ENCODE results near the gene ARMC8.

ARMC8 gene

DNA sequence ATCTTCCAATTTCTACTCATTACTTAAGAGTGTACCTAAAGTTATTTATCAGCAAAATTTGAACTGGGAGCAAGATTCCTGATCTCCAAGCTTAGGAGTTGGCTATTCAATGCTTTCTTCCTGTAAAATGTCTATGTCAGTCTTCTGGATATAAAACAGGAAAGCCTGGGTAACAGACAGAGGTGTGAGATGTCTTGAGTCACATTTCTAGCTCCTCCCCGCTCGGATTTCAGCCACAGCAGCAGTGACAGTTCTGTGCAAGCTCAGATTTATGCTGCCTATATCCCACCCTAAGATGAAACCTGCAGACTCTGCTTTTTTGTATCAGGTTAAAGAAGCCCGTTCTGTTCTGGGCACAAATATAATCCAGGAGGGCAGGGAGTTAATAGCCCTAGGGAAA is 2.1 kb upstream of the ARMC8 start:
- FAIRE-seq (no peak), DNase-seq (ENCODE audit: insufficient read length, low spot score) (no peak)
- TF ChIP-seq, protein P1, sequence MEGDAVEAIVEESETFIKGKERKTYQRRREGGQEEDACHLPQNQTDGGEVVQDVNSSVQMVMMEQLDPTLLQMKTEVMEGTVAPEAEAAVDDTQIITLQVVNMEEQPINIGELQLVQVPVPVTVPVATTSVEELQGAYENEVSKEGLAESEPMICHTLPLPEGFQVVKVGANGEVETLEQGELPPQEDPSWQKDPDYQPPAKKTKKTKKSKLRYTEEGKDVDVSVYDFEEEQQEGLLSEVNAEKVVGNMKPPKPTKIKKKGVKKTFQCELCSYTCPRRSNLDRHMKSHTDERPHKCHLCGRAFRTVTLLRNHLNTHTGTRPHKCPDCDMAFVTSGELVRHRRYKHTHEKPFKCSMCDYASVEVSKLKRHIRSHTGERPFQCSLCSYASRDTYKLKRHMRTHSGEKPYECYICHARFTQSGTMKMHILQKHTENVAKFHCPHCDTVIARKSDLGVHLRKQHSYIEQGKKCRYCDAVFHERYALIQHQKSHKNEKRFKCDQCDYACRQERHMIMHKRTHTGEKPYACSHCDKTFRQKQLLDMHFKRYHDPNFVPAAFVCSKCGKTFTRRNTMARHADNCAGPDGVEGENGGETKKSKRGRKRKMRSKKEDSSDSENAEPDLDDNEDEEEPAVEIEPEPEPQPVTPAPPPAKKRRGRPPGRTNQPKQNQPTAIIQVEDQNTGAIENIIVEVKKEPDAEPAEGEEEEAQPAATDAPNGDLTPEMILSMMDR (IDR thresholded peaks at IDR 0.05; ENCODE audit: insufficient read depth, missing control alignments), result no peak

DNA sequence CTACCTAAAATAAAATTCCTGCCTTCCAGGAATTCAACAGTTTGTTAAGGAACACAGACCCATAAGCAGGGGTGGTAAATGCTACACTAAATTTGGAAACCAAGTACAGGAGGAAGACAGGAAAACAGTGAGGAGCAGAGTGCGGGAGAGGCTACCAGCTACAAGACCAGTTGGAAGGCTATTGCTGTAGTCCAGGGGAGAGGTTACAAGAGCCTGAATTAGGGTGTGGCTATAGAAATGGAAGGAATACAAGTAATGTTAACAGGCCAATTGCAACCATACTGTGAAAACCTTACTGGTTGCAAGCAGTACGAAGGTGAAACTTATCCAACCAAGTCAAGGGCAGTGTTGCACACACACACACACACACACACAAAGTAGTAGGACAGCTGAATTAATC is 880 bp upstream of the ARMC8 start:
- no peak for FAIRE-seq
- no peak for DNase-seq (ENCODE audit: insufficient read length, low spot score)

DNA sequence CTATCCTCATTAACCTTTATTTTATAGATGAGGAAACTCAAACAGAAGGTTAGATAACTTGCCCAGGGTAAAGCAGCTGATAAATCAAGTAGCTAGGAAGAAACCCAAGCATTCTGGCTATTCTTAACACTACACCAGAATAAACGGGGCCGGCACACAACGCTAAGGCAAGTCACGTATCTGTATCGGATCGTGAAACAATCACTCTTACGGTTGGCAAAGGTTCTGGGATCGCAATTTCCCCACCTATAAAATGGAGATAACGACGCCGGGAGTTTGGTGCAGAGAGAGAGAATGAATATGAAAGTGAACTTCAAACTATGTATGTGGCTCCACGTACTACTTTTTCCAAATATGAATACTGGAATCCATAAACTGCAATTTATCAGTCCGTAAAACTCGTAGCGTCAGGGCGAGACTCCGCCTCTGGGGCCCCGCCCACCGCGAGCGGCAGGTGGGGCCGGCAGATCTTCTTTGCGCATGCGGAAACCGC is 252 bp upstream of the ARMC8 start:
- FAIRE-seq, result no peak
- DNase-seq (ENCODE audit: insufficient read length, low spot score), result no peak
- TF ChIP-seq, protein P1 (IDR thresholded peaks at IDR 0.05; ENCODE audit: insufficient read depth, missing control alignments), result no peak

More for the DNA sequence above, 880 bp upstream of the ARMC8 start:
- TF ChIP-seq, protein P1 (IDR thresholded peaks at IDR 0.05; ENCODE audit: insufficient read depth, missing control alignments), result no peak

DNA sequence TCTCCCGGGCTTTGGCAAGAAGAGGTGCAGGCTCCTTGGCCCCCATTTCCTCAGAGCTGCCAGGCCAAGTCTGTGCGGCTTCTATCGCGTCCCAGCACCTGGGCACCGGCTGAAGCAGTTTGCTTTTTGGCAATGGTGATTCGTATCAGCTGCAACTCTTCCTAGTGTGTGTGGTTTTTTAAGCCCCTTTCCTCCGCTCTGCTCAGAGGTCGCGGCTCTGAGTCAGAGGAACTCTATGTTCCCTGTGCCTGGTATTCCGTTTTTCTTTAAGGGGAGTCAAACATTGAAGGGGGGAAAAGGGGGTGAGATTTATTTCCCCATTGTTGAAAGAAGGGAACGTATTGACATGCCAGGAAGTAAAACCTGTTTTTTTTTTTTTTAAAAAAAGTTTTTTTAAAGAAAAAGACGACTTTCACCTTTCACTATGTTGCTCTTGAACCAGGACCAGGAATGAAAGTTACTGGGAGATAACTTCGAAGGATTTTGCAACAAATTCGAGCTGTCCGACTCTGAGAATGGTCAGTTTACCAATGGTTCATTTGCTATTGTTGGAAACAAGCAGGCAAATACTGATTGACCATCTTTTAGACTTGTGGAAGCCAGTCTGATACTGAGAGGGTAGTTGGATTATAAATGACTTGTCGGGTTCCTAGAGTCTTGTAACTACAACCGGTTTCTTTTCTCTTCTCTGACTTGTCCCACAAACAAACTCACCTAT is 1.1 kb downstream of the ARMC8 start:
- FAIRE-seq (no peak), DNase-seq (ENCODE audit: insufficient read length, low spot score) (no peak)
- TF ChIP-seq, protein P1 (IDR thresholded peaks at IDR 0.05; ENCODE audit: insufficient read depth, missing control alignments), result no peak

DNA sequence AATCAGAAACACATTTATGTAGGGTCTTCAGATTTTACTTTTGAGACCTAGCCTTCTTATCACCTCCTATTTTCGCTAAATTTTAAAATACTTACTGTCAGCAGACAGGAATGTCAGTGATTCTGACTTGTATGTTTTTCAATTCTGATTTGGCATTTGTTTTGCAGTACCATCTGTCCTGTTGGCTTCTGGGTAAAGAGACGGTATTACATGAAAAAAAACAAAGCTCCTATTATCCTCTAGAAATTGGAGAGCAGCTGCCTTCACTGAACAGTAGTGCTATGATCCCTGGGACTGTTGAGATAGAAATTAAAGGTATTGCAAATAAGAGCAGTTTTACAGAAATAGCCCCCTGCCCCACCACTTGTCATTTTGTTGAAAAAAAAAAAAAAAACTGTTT is 8.4 kb downstream of the ARMC8 start:
- peak; percentile 61 for FAIRE-seq
- TF ChIP-seq, protein P1 (IDR thresholded peaks at IDR 0.05; ENCODE audit: insufficient read depth, missing control alignments), result no peak
- DNase-seq (ENCODE audit: insufficient read length, low spot score), result no peak

DNA sequence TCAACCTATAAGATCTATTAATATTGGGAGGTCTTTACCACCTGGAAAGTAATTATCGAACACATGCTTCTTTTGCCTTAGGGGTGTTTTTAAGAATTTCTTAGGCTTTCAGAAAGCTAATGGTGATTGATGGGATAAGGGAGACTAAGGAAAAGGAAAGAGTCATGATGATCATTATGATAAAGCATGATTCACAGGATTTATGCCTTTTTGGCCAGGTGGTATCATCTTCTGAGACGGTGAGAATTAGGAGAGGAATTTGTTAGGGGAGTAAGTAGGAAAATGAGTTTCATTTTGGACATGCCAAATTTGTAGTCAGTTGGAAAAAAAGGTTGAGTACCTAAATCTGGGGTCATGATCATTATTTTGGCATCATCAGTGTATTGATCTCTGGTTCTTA is 8.9 kb downstream of the ARMC8 start:
- FAIRE-seq, result no peak

DNA sequence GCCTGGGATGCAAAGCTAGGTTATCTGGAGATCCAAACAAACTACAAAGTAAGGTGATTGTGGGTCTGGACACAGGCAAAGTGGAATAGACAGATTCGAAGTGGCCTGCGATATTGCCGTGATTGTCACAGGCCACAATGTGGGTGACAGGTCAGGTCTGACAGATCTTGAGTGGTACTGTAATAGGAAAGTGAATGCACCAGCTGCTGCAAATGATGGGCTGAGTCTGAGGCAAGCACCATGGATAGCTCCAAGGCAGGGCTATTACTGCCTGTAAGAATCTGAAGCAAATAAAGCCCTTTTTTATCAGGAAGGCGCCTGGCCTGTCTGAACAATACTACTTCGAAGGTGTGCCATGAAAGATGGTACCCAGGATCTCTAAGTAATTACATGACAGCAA is 10.0 kb downstream of the ARMC8 start:
- TF ChIP-seq, protein P1 (IDR thresholded peaks at IDR 0.05; ENCODE audit: insufficient read depth, missing control alignments), result no peak
- DNase-seq (ENCODE audit: insufficient read length, low spot score), result no peak

More for the DNA sequence above, 8.9 kb downstream of the ARMC8 start:
- DNase-seq (ENCODE audit: insufficient read length, low spot score), result no peak
- TF ChIP-seq, protein P1 (IDR thresholded peaks at IDR 0.05; ENCODE audit: insufficient read depth, missing control alignments), result no peak

More for the DNA sequence above, 10.0 kb downstream of the ARMC8 start:
- FAIRE-seq, result no peak
